Muscle of leg (tissue), 16 donors: Measurements from ENCODE around the gene ZSCAN5B. TPM values are rescaled to one million over a fixed set of nuclear protein-coding genes. Genes with fewer than 3 reads are reported as not detected.
"Not testable (repeated sequence)": the region's sequence is repeated elsewhere in the genome, so short reads cannot be mapped to it uniquely, and the experiment has no call there.

ENCODE experiments used
- DNase-seq: peaks from one replicate; pipeline ENCODE4 v3.0.0; 2013
- H3K27ac ChIP-seq: one replicate; pipeline ENCODE4 v1.5.1; 2013; ENCODE audit warnings: mild to moderate bottlenecking, low read length, control low read depth
- H3K27me3 ChIP-seq: one replicate; pipeline ENCODE4 v1.6.1; 2013; ENCODE audit warnings: low read length; ENCODE audit not compliant: control insufficient read depth, insufficient read depth
- H3K36me3 ChIP-seq: one replicate; pipeline ENCODE4 v1.6.1; 2013; ENCODE audit warnings: low read length; ENCODE audit not compliant: control insufficient read depth, insufficient read depth
- H3K4me1 ChIP-seq: one replicate; pipeline ENCODE4 v1.6.1; 2013; ENCODE audit warnings: low read length; ENCODE audit not compliant: control insufficient read depth, insufficient read depth
- H3K4me3 ChIP-seq: one replicate; pipeline ENCODE4 v1.5.1; 2013; ENCODE audit warnings: low read length, control low read depth
- H3K9me3 ChIP-seq: replicated peaks from 2 replicates; pipeline ENCODE4 v1.6.1; 2013; ENCODE audit warnings: low read depth, low read length; ENCODE audit not compliant: control insufficient read depth
- WGBS: methylation state at CpG from one replicate; pipeline ENCODE4 v1.1.5; 2013; ENCODE audit warnings: missing lambda C conversion rate; ENCODE audit not compliant: insufficient coverage; 5-methylcytosine and 5-hydroxymethylcytosine counted together
- long read RNA-seq, 11 donors: transcript quantifications; one replicate each; lab custom pipeline, GENCODE V29; 2026
- polyA plus RNA-seq, 8 donors: library from polyadenylated mRNA; unstranded; fragments of 120-200 nt; gene quantifications; one replicate each; pipeline versions ENCODE4 v1.2.1 to v1.2.3, GENCODE V29; 2013; ENCODE audit warnings: inconsistent platforms in 1 of 8, low replicate concordance in 1 of 8; ENCODE audit not compliant: insufficient read length in 8 of 8, insufficient read depth in 1 of 8
- total RNA-seq: library from RNA; stranded (reverse); fragments of 120-200 nt; gene quantifications from one replicate; pipeline ENCODE4 v1.2.4, GENCODE V29; 2013

The ZSCAN5B gene
- total RNA-seq (0.09 TPM), polyA plus RNA-seq (under 1 TPM in 1 of 8 donors, not detected in 7; 0.12 TPM)
- long read RNA-seq, donor 1 = 0 reads
- long read RNA-seq, donor 2 = 0 reads
- long read RNA-seq, donor 3 = 0 reads
- long read RNA-seq, donor 4 = 0 reads
- long read RNA-seq, donor 5 = 0 reads
- long read RNA-seq, donor 6 = 0 reads
- long read RNA-seq, donor 7 = 0 reads
- long read RNA-seq, donor 8 = 0 reads
- long read RNA-seq, donor 9 = 0 reads
- long read RNA-seq, donor 10 = 0 reads
- long read RNA-seq, donor 11 = 0 reads

GRCh38 chr19:56197646-56198045 is at the start of gene ZSCAN5B:
ZSCAN5B (minus strand) TSS chr19:56197783; CDS start chr19:56193052, 4,731 bp downstream.
- 88% methylated on average over 17 of the region's 23 CpGs for WGBS
- DNase-seq, H3K27me3 ChIP-seq, H3K4me3 ChIP-seq, H3K36me3 ChIP-seq, H3K4me1 ChIP-seq, H3K27ac ChIP-seq, H3K9me3 ChIP-seq: not testable (repeated sequence)

GRCh38 chr19:56245764-56246163 is 48.2 kb upstream of the ZSCAN5B start:
- H3K9me3 ChIP-seq, H3K4me3 ChIP-seq, H3K27me3 ChIP-seq, DNase-seq, H3K4me1 ChIP-seq, H3K27ac ChIP-seq, H3K36me3 ChIP-seq: not testable (repeated sequence)
- 66% methylated on average over 2 of the region's 4 CpGs for WGBS

- Histone ChIP-seq H3K4me3 (no peak overlapping the region), H3K36me3 (no peaks in the 10 kb centered on the region), H3K27me3 (no peaks in the 10 kb centered on the region), H3K9me3 (no peaks in the 10 kb centered on the region), H3K27ac (no peak overlapping the region), H3K4me1 (no peaks in the 10 kb centered on the region)
- DNase-seq = no peak
- 61% methylated on average over 5 of the region's 7 CpGs for WGBS
These were observed 47.6 kb upstream of the ZSCAN5B start for GRCh38 chr19:56245121-56245740.

GRCh38 chr19:56223481-56223880 is 25.9 kb upstream of the ZSCAN5B start:
- H3K9me3 ChIP-seq = no peaks in the 10 kb centered on the region
- no peaks in the 10 kb centered on the region for H3K4me1 ChIP-seq
- H3K36me3 ChIP-seq = no peaks in the 10 kb centered on the region
- no peak overlapping the region for H3K27ac ChIP-seq
- no peak for DNase-seq
- H3K27me3 ChIP-seq = no peaks in the 10 kb centered on the region
- 89% methylated on average over 9 of the region's 9 CpGs for WGBS
- no peak overlapping the region for H3K4me3 ChIP-seq

GRCh38 chr19:56222901-56223300 is 25.3 kb upstream of the ZSCAN5B start:
- WGBS = 69% methylated on average over 5 of the region's 6 CpGs

GRCh38 chr19:56221851-56222250 is 24.3 kb upstream of the ZSCAN5B start:
- Histone ChIP-seq H3K27me3 (peaks cover 9% of the 10 kb centered on the region), H3K4me3 (no peak overlapping the region), H3K9me3 (no peaks in the 10 kb centered on the region), H3K27ac (no peak overlapping the region), H3K36me3 (no peaks in the 10 kb centered on the region), H3K4me1 (peaks cover 3% of the 10 kb centered on the region)
- DNase-seq = no peak
- 88% methylated on average over 9 of the region's 14 CpGs for WGBS

More at GRCh38 chr19:56222901-56223300, 25.3 kb upstream of the ZSCAN5B start:
- Histone ChIP-seq H3K27ac (no peak overlapping the region), H3K36me3 (no peaks in the 10 kb centered on the region), H3K9me3 (no peaks in the 10 kb centered on the region), H3K27me3 (peaks cover 2% of the 10 kb centered on the region), H3K4me3 (no peak overlapping the region), H3K4me1 (no peaks in the 10 kb centered on the region)
- DNase-seq = no peak

- DNase-seq = peak; percentile 7
- not testable (repeated sequence) for H3K9me3 ChIP-seq, H3K36me3 ChIP-seq, H3K4me1 ChIP-seq, H3K4me3 ChIP-seq, H3K27ac ChIP-seq, H3K27me3 ChIP-seq
- WGBS = 41% methylated on average over 3 of the region's 9 CpGs
These were observed 23.9 kb upstream of the ZSCAN5B start for GRCh38 chr19:56221442-56221841.

- WGBS = 96% methylated on average over 5 of the region's 10 CpGs
- Histone ChIP-seq H3K4me3 (no peak overlapping the region), H3K27ac (no peak overlapping the region), H3K4me1 (peaks cover 3% of the 10 kb centered on the region), H3K36me3 (no peaks in the 10 kb centered on the region), H3K9me3 (no peaks in the 10 kb centered on the region), H3K27me3 (peaks cover 9% of the 10 kb centered on the region)
- DNase-seq = no peak
These were observed 21.4 kb upstream of the ZSCAN5B start for GRCh38 chr19:56218961-56219360.

- Histone ChIP-seq H3K27me3 (peaks cover 9% of the 10 kb centered on the region), H3K9me3 (no peaks in the 10 kb centered on the region), H3K4me1 (peaks cover 3% of the 10 kb centered on the region), H3K27ac (no peak overlapping the region), H3K36me3 (no peaks in the 10 kb centered on the region), H3K4me3 (peak overlapping the region; percentile 17)
- peak; percentile 25 for DNase-seq
- WGBS = 4% methylated on average over 78 of the region's 79 CpGs
These were observed 19.7 kb upstream of the ZSCAN5B start for GRCh38 chr19:56217039-56217949.

GRCh38 chr19:56211718-56212117 is 14.1 kb upstream of the ZSCAN5B start:
- no CpG with 5 or more reads among the region's 4 CpGs for WGBS
- H3K27me3 ChIP-seq = no peaks in the 10 kb centered on the region
- H3K27ac ChIP-seq = no peak overlapping the region
- no peaks in the 10 kb centered on the region for H3K9me3 ChIP-seq
- H3K4me1 ChIP-seq = no peaks in the 10 kb centered on the region
- H3K4me3 ChIP-seq = no peak overlapping the region
- H3K36me3 ChIP-seq = no peaks in the 10 kb centered on the region
- no peak for DNase-seq
